SK-N-MC (cell line): ENCODE data around the gene PEX10.

Source experiments
- EZH2 ChIP-seq: fragments of 200-600 bp; sonication (generic); IDR thresholded peaks from one replicate; pipeline ENCODE4 v1.6.1; 2017; ENCODE audit warnings: antibody characterized with exemption
- FOXP2 ChIP-seq: optimal IDR thresholded peaks from 2 replicates; pipeline ENCODE3; 2011; ENCODE audit warnings: mild to moderate bottlenecking, moderate library complexity; ENCODE audit not compliant: insufficient read depth; ENCODE audit errors: extremely low read length, control extremely low read depth
- POLR2AphosphoS5 ChIP-seq: IDR thresholded peaks from 2 replicates; pipeline ENCODE4 v1.6.1; 2012; ENCODE audit warnings: mild to moderate bottlenecking, low read depth, low read length, borderline replicate concordance

DNA sequence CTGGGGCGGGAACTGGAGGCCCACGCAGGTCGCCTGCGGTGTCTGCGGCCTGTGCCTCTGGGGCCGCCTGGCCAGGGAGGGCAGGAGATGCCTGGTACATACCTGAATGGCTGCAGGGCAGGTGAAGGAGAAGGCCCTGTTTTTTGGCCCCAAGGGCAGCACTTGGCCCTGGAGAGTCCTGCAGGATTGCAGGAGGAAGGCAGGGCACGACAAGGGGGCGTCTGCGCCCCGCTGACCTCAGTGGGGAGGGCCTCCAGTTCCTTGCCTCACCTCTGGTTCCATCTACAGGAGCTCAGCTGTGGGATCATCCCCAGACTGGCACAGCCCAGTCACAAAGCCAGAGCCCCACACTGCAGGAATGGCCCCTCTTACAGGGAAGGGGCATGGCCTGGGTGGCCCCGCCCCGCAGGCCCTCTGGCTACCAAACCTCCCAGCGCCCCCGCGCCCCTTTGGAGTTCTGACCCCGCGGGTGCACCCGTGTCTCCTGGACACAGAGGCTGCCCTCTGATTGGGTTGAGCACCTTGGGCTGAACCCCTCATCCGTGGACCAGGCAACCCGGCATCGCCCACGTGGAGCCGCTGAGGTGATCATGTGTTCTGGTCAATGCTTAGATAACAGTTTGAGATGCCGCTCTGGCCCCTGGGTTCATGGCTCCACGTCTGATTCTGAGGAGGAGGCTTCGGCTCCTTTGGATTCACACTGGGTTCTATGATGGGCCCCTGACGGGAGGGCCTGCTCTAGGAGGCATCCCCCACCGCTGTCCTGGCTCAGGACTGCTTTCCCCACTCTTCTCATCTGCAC, 1.3 kb upstream of the PEX10 start:
- TF ChIP-seq POLR2AphosphoS5, result no peak
- no peak for TF ChIP-seq FOXP2
- no peak for TF ChIP-seq EZH2
